ENCODE results near the gene IMP4. TPM values are rescaled to one million over a fixed set of nuclear protein-coding genes. Genes with fewer than 3 reads are reported as not detected.
A peak's percentile ranks its signal among the peaks of the same experiment; 100 is the strongest.

IMP4 gene
- total RNA-seq, 1 experiment from 2014 or later = 233 TPM

GRCh38 chr2:130373808-130374365 lies 31.2 kb downstream of the IMP4 start:
- DNase-seq = peak; percentile 50

GRCh38 chr2:130374587-130375290 lies 32.0 kb downstream of the IMP4 start:
- Histone ChIP-seq H3K9me3 (ENCODE audit: low read length) (no peaks in the 10 kb centered on the region), H3K79me2 (ENCODE audit: low read length) (peaks cover 64% of the 10 kb centered on the region), H2AFZ (ENCODE audit: low read length) (no peak overlapping the region), H3K27me3 (ENCODE audit: low read length) (no peaks in the 10 kb centered on the region), H3K36me3 (ENCODE audit: insufficient read depth, low read length) (peaks cover 33% of the 10 kb centered on the region), H3K9me2 (replicated peaks; ENCODE audit: insufficient read depth, low read length) (no peaks in the 10 kb centered on the region), H4K20me1 (ENCODE audit: insufficient read depth, low read depth, low read length) (no peaks in the 10 kb centered on the region), H3K27ac (ENCODE audit: low read length) (peak overlapping the region; percentile 93), H3K4me1 (ENCODE audit: low read length) (peaks cover 89% of the 10 kb centered on the region), H3K4me3 (ENCODE audit: low read length) (peak overlapping the region; percentile 91; the same call in 1 of the 2 replicates), H3K9ac (ENCODE audit: low read length) (peak overlapping the region; percentile 98; the same call in 1 of the 2 replicates), H3K4me2 (ENCODE audit: low read depth, low read length, poor library complexity, severe bottlenecking) (peak overlapping the region; percentile 91)
- DNase-seq = peak; percentile 44

More at GRCh38 chr2:130373808-130374365, 31.2 kb downstream of the IMP4 start:
- peak overlapping the region; percentile 91 for H3K4me3 ChIP-seq (ENCODE audit: low read length)
- H3K9me3 ChIP-seq (ENCODE audit: low read length) = no peaks in the 10 kb centered on the region
- H3K9me2 ChIP-seq (replicated peaks; ENCODE audit: insufficient read depth, low read length) = no peaks in the 10 kb centered on the region
- H3K4me2 ChIP-seq (ENCODE audit: low read depth, low read length, poor library complexity, severe bottlenecking) = peak overlapping the region; percentile 91
- peaks cover 89% of the 10 kb centered on the region for H3K4me1 ChIP-seq (ENCODE audit: low read length)
- no peaks in the 10 kb centered on the region for H3K27me3 ChIP-seq (ENCODE audit: low read length)
- H4K20me1 ChIP-seq (ENCODE audit: insufficient read depth, low read depth, low read length) = no peaks in the 10 kb centered on the region
- H3K79me2 ChIP-seq (ENCODE audit: low read length) = peaks cover 57% of the 10 kb centered on the region
- peaks cover 31% of the 10 kb centered on the region for H3K36me3 ChIP-seq (ENCODE audit: insufficient read depth, low read length)
- peak overlapping the region; percentile 93 for H3K27ac ChIP-seq (ENCODE audit: low read length)
- H2AFZ ChIP-seq (ENCODE audit: low read length) = no peak overlapping the region
- peak overlapping the region; percentile 98 for H3K9ac ChIP-seq (ENCODE audit: low read length)

GRCh38 chr2:130375291-130376266 lies 32.9 kb downstream of the IMP4 start:
- Histone ChIP-seq H4K20me1 (ENCODE audit: insufficient read depth, low read depth, low read length) (no peaks in the 10 kb centered on the region), H3K27ac (ENCODE audit: low read length) (peak overlapping the region; percentile 93), H3K9me3 (ENCODE audit: low read length) (no peaks in the 10 kb centered on the region), H3K9ac (ENCODE audit: low read length) (peak overlapping the region; percentile 98), H3K4me1 (ENCODE audit: low read length) (peaks cover 89% of the 10 kb centered on the region), H3K4me2 (ENCODE audit: low read depth, low read length, poor library complexity, severe bottlenecking) (peak overlapping the region; percentile 91), H3K4me3 (ENCODE audit: low read length) (peak overlapping the region; percentile 41), H3K9me2 (replicated peaks; ENCODE audit: insufficient read depth, low read length) (no peaks in the 10 kb centered on the region), H3K27me3 (ENCODE audit: low read length) (no peaks in the 10 kb centered on the region), H2AFZ (ENCODE audit: low read length) (no peak overlapping the region), H3K79me2 (ENCODE audit: low read length) (peaks cover 72% of the 10 kb centered on the region), H3K36me3 (ENCODE audit: insufficient read depth, low read length) (peaks cover 31% of the 10 kb centered on the region)
- peak; percentile 56 for DNase-seq

- H3K27ac ChIP-seq (ENCODE audit: low read length) = peak overlapping the region; percentile 93
- H2AFZ ChIP-seq (ENCODE audit: low read length) = no peak overlapping the region
- H3K4me2 ChIP-seq (ENCODE audit: low read depth, low read length, poor library complexity, severe bottlenecking) = peak overlapping the region; percentile 56
- H3K4me3 ChIP-seq (ENCODE audit: low read length) = peak overlapping the region; percentile 41
- peaks cover 35% of the 10 kb centered on the region for H3K36me3 ChIP-seq (ENCODE audit: insufficient read depth, low read length)
- no peaks in the 10 kb centered on the region for H3K9me2 ChIP-seq (replicated peaks; ENCODE audit: insufficient read depth, low read length)
- H3K4me1 ChIP-seq (ENCODE audit: low read length) = peaks cover 89% of the 10 kb centered on the region
- H3K27me3 ChIP-seq (ENCODE audit: low read length) = no peaks in the 10 kb centered on the region
- H3K9me3 ChIP-seq (ENCODE audit: low read length) = no peaks in the 10 kb centered on the region
- H4K20me1 ChIP-seq (ENCODE audit: insufficient read depth, low read depth, low read length) = no peaks in the 10 kb centered on the region
- peak; percentile 89 for DNase-seq
- H3K9ac ChIP-seq (ENCODE audit: low read length) = peak overlapping the region; percentile 72
- H3K79me2 ChIP-seq (ENCODE audit: low read length) = peaks cover 66% of the 10 kb centered on the region
These were observed 34.0 kb downstream of the IMP4 start for GRCh38 chr2:130376433-130377293.

GRCh38 chr2:130377491-130377890 lies 34.8 kb downstream of the IMP4 start:
- Histone ChIP-seq H3K9me2 (replicated peaks; ENCODE audit: insufficient read depth, low read length) (no peaks in the 10 kb centered on the region), H3K9ac (ENCODE audit: low read length) (peak overlapping the region; percentile 72), H3K27me3 (ENCODE audit: low read length) (no peaks in the 10 kb centered on the region), H3K27ac (ENCODE audit: low read length) (peak overlapping the region; percentile 93), H3K4me2 (ENCODE audit: low read depth, low read length, poor library complexity, severe bottlenecking) (peak overlapping the region; percentile 56), H2AFZ (ENCODE audit: low read length) (no peak overlapping the region), H3K4me1 (ENCODE audit: low read length) (peaks cover 94% of the 10 kb centered on the region), H3K4me3 (ENCODE audit: low read length) (peak overlapping the region; percentile 41), H3K79me2 (ENCODE audit: low read length) (peaks cover 60% of the 10 kb centered on the region), H3K9me3 (ENCODE audit: low read length) (no peaks in the 10 kb centered on the region), H4K20me1 (ENCODE audit: insufficient read depth, low read depth, low read length) (no peaks in the 10 kb centered on the region), H3K36me3 (ENCODE audit: insufficient read depth, low read length) (peaks cover 41% of the 10 kb centered on the region)
- DNase-seq = no peak

GRCh38 chr2:130378206-130378897 lies 35.7 kb downstream of the IMP4 start:
- DNase-seq = peak; percentile 49
- H3K9me2 ChIP-seq (replicated peaks; ENCODE audit: insufficient read depth, low read length) = no peaks in the 10 kb centered on the region
- H4K20me1 ChIP-seq (ENCODE audit: insufficient read depth, low read depth, low read length) = no peaks in the 10 kb centered on the region
- no peak overlapping the region for H3K4me3 ChIP-seq (ENCODE audit: low read length)
- peaks cover 51% of the 10 kb centered on the region for H3K79me2 ChIP-seq (ENCODE audit: low read length)
- H3K27ac ChIP-seq (ENCODE audit: low read length) = peak overlapping the region; percentile 93
- no peak overlapping the region for H2AFZ ChIP-seq (ENCODE audit: low read length)
- H3K9me3 ChIP-seq (ENCODE audit: low read length) = no peaks in the 10 kb centered on the region
- peaks cover 41% of the 10 kb centered on the region for H3K36me3 ChIP-seq (ENCODE audit: insufficient read depth, low read length)
- H3K9ac ChIP-seq (ENCODE audit: low read length) = peak overlapping the region; percentile 72; the same call in 1 of the 2 replicates
- H3K27me3 ChIP-seq (ENCODE audit: low read length) = no peaks in the 10 kb centered on the region
- H3K4me1 ChIP-seq (ENCODE audit: low read length) = peaks cover 92% of the 10 kb centered on the region
- H3K4me2 ChIP-seq (ENCODE audit: low read depth, low read length, poor library complexity, severe bottlenecking) = peak overlapping the region; percentile 56

- no peaks in the 10 kb centered on the region for H3K9me2 ChIP-seq (replicated peaks; ENCODE audit: insufficient read depth, low read length)
- H3K79me2 ChIP-seq (ENCODE audit: low read length) = peaks cover 46% of the 10 kb centered on the region
- no peaks in the 10 kb centered on the region for H4K20me1 ChIP-seq (ENCODE audit: insufficient read depth, low read depth, low read length)
- H2AFZ ChIP-seq (ENCODE audit: low read length) = no peak overlapping the region
- no peaks in the 10 kb centered on the region for H3K9me3 ChIP-seq (ENCODE audit: low read length)
- H3K4me2 ChIP-seq (ENCODE audit: low read depth, low read length, poor library complexity, severe bottlenecking) = no peak overlapping the region
- H3K4me3 ChIP-seq (ENCODE audit: low read length) = no peak overlapping the region
- peak overlapping the region; percentile 1; the same call in 1 of the 2 replicates for H3K9ac ChIP-seq (ENCODE audit: low read length)
- peaks cover 87% of the 10 kb centered on the region for H3K4me1 ChIP-seq (ENCODE audit: low read length)
- H3K36me3 ChIP-seq (ENCODE audit: insufficient read depth, low read length) = peaks cover 36% of the 10 kb centered on the region
- peak overlapping the region; percentile 93 for H3K27ac ChIP-seq (ENCODE audit: low read length)
- no peaks in the 10 kb centered on the region for H3K27me3 ChIP-seq (ENCODE audit: low read length)
- peak; percentile 39 for DNase-seq
These were observed 36.2 kb downstream of the IMP4 start for GRCh38 chr2:130378898-130379214.

Measured in Karpas-422 (cell line).